Retina (tissue), 1 donor: ENCODE measurements around the gene PC.

ENCODE experiments used
- DNase-seq: peaks from one replicate; pipeline ENCODE4 v3.0.0-alpha.2; 2016

The PC gene

DNA sequence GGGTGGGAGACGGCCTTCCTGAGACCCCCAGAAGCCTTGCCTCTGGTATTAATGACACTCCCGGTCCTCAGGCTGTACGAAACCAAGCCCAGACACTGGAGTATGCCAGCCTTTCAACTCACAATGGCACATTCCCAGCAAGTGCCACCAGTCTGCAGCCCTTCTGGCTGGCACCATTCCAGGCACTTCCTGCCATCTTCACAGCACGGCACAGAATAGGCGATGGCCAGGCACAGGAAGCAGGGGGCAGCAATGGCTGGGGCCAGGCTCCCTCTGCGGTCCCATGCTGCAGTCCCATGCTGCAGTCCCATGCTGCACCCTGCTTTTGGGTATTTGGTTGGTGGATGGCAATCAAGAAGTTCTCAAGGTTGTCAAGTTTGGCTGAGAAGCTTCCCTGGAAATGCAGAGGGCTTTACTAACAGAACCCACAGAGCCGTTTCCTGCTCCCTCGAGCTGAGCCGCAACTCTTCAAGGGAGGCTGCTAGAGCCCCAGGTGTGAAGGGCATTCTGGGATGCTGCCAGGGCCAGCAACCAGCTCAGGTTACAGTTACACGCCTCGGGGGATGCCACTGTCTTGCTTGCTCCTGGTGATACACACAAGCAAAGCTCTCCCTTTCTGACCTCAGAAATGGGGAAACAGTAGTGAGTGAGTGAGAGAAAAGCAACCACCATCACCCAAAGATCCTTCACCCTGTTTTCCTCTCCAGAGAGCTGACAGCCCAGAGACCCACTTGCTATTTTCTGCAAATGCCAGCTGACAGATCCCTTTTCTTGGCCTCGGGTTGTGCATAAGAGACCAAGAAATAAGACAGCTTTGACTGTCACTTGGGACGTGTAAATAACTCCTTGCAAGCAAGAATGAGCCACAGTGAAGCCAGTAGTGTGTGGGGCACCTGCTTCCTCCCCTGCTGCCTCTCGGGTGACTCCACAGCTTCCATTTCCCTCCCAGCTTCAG is 77.4 kb downstream of the PC start:
- DNase-seq: no peak

- DNase-seq: no peak
These were observed 78.2 kb downstream of the PC start for GRCh38 chr11:66879999-66880398.

GRCh38 chr11:66879583-66879982 is 78.6 kb downstream of the PC start:
- DNase-seq: peak; percentile 55

DNA sequence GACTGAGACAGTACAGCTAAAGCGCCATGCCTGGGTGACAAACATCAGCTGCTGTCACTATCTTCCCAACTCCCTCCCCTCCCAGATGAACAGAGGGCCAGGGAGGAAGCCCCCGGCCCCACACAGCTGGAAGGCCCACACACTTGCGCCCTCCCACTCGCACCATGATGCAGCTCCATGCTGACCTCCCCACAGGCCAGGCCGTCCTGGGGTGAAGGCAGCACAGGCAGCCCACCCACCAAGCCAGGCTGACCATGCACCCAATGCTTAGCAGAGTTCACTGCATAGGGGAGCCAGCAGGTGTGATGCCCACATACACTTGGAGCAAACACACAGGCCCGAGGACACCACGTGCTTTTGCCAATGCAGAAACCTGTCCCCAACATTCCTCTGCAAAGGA is 79.2 kb downstream of the PC start:
- DNase-seq: no peak

- no peak for DNase-seq
These were observed 79.7 kb downstream of the PC start for GRCh38 chr11:66878474-66878873.

DNA sequence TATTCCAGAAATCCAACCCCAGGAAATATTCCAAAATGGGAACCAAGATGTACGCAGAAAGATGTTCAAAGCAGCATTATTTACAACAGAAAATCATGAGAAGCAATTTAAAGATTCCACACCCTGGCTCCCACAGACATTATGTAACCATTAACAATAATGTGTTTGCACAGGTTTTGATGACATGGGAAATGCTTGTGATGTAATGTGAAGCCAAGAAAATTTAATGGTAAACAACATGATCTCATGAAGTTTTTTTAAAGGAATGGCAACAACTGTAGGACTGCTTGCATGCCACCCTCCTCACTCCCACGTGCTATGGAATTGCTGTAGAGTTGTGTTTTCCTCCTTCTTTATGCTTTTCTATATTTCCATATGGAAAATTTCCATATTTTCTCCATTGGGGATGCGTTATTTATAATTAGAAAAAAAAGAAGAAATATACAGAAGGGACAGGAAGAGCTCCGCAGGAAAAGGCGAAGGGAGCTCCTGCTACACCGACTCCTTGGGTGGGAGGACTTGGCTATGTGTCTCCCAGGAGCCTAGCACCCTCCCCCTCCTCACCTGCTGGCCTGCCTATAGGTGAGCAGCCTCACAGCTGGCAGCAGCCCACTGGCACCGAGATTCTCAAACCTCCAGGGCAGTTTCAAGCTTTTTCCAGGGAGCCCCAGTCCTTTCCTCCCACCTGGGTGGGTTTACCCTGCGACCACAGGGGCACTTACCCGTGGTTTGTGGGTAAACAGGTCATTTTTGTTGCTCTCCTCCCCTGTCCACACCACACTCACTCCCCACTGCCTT is 80.4 kb downstream of the PC start:
- no peak for DNase-seq

- DNase-seq: peak; percentile 60
These were observed 82.8 kb downstream of the PC start for GRCh38 chr11:66875378-66875777.

- no peak for DNase-seq
These were observed 84.0 kb downstream of the PC start for GRCh38 chr11:66874232-66874631.

DNA sequence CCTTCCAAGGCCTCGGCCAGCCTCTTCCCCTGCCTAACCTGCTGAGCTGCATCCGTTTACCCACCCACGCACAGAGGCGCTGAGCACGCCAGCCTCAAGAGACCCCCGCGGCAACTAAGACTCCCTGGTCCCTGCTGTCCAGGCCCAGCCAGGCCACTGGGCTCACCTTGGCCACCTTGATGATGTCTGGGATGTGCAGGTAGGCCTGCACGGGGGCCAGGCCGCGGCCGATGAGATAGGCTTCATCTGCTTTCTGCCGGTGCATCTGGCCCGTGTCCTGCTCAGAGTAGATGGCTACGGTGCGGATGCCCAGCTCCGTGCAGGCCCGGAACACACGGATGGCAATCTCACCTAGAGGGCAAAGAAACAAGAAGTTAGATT is 86.7 kb downstream of the PC start:
- no peak for DNase-seq

GRCh38 chr11:66870616-66871520 is 87.3 kb downstream of the PC start:
- no peak for DNase-seq

DNA sequence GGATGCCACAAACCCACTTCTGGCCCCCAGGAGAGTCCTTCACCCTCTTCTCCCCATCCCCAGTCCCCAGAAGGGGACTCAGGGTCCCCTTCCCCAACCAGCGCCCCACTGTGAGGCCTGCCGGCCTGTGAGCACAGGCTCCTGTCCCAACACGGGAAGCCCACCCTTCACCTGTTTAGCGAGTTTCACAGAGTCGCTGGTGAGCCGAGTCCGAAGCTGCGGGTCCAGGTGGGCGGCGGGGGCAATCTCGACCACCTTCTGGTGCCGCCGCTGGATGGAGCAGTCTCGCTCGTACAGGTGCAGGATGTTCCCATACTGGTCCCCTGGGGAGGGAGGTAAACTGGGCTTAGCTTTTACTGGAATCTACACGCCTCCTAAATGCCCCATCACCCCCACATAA is 88.1 kb downstream of the PC start:
- no peak for DNase-seq

DNA sequence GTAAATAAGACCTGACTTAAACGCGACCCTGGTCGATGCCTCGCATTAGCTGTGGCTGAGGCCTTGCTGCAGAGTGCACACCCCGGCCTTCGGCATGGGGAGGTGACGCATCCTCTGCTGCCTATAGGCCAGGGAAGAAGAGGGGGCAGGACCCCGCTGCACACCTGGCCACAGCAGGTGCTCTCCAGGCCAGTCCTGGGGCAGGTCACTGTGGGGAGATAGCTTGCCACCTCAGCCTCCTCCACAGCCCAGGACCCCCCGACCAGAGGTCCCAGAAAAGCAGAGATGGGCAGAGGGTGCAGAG is 88.7 kb downstream of the PC start:
- no peak for DNase-seq

DNA sequence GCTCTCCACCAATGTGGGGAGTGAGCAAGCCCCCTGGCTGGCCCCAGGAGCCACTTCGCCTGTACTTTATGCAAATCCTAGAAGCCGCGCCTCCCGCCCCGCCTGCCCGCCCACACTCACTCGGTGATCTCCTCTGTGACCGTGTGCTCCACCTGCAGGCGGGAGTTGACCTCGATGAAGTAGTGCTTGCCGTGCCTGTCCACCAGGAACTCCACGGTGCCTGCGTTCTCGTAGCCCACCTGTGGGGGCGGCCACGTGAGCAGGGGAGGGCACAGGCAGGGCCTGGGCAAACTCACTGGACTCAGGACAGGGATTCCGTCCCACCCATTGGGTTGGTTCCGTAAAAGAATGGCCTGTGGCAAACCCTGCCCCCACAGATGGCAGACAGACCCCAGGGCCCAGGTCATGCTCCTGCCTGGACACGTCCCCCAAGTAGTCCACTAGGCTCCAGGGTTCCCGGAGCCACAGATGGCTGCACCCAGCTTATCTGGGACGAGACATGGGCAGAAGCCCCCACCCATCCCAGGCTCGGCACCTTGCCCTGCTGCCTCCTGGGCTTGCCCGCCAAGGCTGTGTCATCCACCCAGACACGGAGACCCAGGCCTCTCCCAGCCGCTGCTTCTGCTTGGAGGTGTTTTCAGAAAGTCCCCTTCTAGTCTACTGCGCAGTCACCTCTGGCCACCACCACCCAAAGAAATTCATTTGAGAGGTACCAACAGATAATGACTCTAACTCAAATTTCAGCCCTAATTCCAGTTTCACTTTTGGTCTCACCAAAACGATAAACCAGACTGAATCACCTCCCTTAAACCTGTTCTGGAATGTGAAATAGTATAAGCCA is 89.2 kb downstream of the PC start:
- no peak for DNase-seq

GRCh38 chr11:66868082-66868725 is 90.0 kb downstream of the PC start:
- DNase-seq: no peak

DNA sequence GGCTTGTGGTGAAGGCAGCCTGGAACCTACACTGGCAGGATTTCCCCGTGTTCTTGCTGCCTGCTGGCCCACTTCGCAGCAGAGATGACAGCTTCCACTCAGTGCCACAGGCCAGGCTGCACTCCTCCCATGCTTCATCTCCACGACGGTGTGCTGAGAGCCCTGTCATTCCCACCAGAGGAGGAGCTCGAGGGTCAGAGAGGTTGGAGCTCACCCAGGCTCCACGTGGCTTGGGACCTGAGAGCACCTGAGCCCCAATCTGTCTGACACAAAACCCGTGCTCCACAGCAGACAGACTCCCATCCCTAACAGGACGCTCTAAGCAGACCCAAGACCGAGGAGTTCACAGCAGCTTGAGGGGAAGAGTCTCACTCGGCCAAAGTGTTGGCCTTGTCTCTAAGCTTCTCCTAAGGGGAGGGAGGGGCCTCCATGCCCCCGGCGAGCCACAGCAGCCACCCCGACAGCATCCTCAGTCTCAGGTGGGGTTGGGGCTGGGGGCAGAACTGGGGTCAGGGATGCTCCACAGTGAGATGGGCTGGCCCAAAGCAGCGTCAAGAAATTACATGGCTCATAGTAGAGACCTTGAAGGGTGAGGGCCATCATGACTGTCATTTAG is 90.7 kb downstream of the PC start:
- DNase-seq: no peak

- no peak for DNase-seq
These were observed 91.6 kb downstream of the PC start for GRCh38 chr11:66866511-66866986.

DNA sequence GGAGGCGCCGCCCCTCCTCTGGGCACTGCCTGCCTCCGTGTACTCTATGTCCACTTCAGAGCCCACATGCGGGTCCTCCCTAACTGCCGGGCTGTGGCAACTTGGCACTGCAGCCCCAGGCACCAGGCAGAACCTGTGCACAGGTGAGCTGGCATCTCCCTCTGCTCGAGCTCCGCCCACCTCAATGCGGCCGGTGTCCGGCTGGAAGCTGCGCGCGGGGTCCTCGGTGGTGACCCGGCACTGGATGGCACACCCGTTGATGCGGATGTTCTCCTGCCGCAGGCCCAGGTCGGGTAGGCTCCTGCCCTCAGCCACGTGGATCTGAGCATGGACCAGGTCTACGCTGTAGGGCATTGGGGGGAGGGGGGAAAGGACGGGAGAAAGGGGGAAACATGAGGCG is 92.2 kb downstream of the PC start:
- no peak for DNase-seq

DNA sequence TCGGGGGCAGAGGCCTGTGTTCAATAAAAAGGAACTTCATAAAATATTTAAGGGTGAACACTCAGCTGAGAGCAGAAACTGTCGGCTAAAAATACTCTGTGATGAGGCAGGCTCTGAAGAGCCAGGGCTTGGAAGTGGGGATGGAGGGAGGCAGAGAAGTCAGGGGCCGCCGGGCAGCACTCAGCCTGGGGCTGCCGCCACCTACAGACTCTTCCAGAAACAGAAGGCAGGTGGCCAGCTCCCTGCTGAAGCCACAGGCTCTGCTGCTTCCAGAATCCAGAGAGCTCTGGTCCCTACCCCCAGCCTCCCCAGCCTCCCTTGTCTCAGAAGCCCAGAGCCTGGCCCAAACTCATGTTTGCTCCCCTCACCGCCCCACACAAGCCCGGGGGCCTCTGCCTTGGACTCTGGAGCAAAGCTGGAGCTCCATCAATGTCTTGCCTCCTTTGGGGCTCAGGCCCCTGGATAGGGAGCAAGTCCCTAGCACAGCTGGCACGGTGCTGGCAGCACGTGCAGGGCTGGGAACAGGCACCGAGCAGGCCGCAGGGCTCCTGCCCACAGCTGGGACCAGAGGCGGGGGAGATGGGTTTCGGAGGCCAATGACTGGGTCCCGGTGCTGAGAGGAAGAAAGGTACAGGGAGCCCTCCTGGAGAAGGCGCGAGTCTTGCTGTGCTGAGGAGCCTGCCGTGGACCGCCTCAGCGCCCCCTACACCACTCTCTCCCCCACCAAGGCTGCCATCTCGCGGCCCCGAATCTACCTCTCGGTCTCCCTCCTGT is 93.1 kb downstream of the PC start:
- DNase-seq: no peak

GRCh38 chr11:66864172-66864901 is 93.8 kb downstream of the PC start:
- DNase-seq: no peak
